ENCODE measurements around the gene DDX49.

- TF ChIP-seq POLR2AphosphoS5 (IDR thresholded peaks at IDR 0.05; ENCODE audit: low read depth, low read length), result no peak
- no peak for TF ChIP-seq RAD21 (IDR thresholded peaks at IDR 0.05; ENCODE audit: low read depth)
- TF ChIP-seq CTCF (IDR thresholded peaks at IDR 0.05 in 2 of 3, conservative IDR thresholded peaks at IDR 0.05 in 1 of 3; ENCODE audit: borderline replicate concordance in 1 of 3, insufficient read depth in 1 of 3, low read depth in 2 of 3, low read length in 2 of 3), result no peak
- TF ChIP-seq EZH2phosphoT487 (IDR thresholded peaks at IDR 0.05; ENCODE audit: borderline replicate concordance), result no peak
These were observed 39.7 kb upstream of the DDX49 start for GRCh38 chr19:18879579-18880373.

All from HCT116 (cell line).